Thyroid gland (tissue), 4 donors: Measurements from ENCODE around the gene HEG1. TPM values are rescaled to one million over a fixed set of nuclear protein-coding genes. Genes with fewer than 3 reads are reported as not detected.

Experiments
- DNase-seq, 2 donors: peaks; one replicate each; pipeline ENCODE4 v3.0.0-alpha.2; 2019
- H3K27ac ChIP-seq, 3 donors: fragments of 200-600 bp; sonication (generic); 1 replicate in 2 of 3; 2 replicates in 1 of 3; pipeline ENCODE4 v1.5.1; 2016 to 2019; ENCODE audit warnings: mild to moderate bottlenecking in 1 of 3, moderate library complexity in 1 of 3
- H3K27me3 ChIP-seq: fragments of 200-600 bp; sonication (generic); one replicate; pipeline ENCODE4 v1.5.1; 2019
- H3K36me3 ChIP-seq, 2 donors: fragments of 200-600 bp; sonication (generic); one replicate each; pipeline ENCODE4 v1.5.1; 2016 to 2019
- H3K4me1 ChIP-seq, 2 donors: fragments of 200-600 bp; sonication (generic); one replicate each; pipeline ENCODE4 v1.5.1; 2017 to 2019
- H3K4me3 ChIP-seq, 3 donors: fragments of 200-600 bp; sonication (generic); replicated peaks in 1 of 3; 1 replicate in 2 of 3; 2 replicates in 1 of 3; pipeline ENCODE4 v1.5.1; 2016; ENCODE audit warnings: mild to moderate bottlenecking in 1 of 3
- H3K9me3 ChIP-seq: fragments of 200-600 bp; sonication (generic); one replicate; pipeline ENCODE4 v1.5.1; 2017
- POLR2A ChIP-seq, 2 donors: fragments of 450-650 bp; IDR thresholded peaks; one replicate each; pipeline ENCODE4 v1.6.1; 2017; ENCODE audit warnings: antibody characterized with exemption in 2 of 2, mild to moderate bottlenecking in 2 of 2, moderate library complexity in 1 of 2
- WGBS, 2 donors: methylation state at CpG; one replicate each; pipeline ENCODE4 v1.1.5; 2017; 5-methylcytosine and 5-hydroxymethylcytosine counted together
- intact Hi-C: fragments of 100-400 bp; cut with DNase I; formaldehyde crosslinking; loops from one replicate; pipeline ENCODE4 v1.15.1; 2023
- total RNA-seq, 4 donors: library from RNA; depleted of rRNA; stranded (reverse); fragments of >200 nt; gene quantifications; one replicate each; pipeline ENCODE4 v1.2.3, GENCODE V29; 2016
- TF ChIP-seq, protein P1 (sequence below), 6 experiments: fragments of 200-600 bp in 3 of 6; fragments of 450-650 bp in 3 of 6; sonication (generic) in 3 of 6; IDR thresholded peaks; one replicate each; pipeline ENCODE4 v1.5.1; 2016 to 2019; ENCODE audit warnings: antibody characterized with exemption in 6 of 6, mild to moderate bottlenecking in 2 of 6, inconsistent platforms in 1 of 6, moderate library complexity in 1 of 6

HEG1 gene
- total RNA-seq, 4 donors from 2014 or later: 91.4 to 266 (median 199) TPM

DNA sequence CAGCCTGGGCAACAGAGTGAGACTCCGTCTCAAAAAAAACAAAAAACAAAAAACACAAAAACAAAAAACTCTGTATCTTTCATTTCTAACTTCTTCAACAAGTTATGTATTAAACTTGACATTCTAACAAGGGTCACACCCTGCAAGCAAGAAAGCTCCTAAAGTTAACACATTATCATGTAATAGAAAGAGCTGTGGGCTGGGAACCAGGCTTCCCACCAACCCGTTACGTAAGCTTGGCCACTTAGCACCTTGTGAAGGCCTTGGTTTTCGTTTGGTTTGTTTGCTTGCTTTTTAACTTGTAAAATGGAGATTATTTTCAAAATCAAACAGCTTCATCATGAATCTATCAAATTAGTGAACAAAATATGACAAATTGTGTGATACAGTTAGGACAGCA lies 47.0 kb downstream of the HEG1 start:
- no peak for DNase-seq
- 94 to 95% methylated on average over 4 of the region's 4 CpGs for WGBS, 2 donors
- no peaks in the 10 kb centered on the region for H3K27me3 ChIP-seq
- no peak overlapping the region for H3K4me3 ChIP-seq
- intact Hi-C loops: no loop called here
- H3K4me1 ChIP-seq: peaks cover 6 to 9% of the 10 kb centered on the region in 2 donors
- TF ChIP-seq, protein P1, sequence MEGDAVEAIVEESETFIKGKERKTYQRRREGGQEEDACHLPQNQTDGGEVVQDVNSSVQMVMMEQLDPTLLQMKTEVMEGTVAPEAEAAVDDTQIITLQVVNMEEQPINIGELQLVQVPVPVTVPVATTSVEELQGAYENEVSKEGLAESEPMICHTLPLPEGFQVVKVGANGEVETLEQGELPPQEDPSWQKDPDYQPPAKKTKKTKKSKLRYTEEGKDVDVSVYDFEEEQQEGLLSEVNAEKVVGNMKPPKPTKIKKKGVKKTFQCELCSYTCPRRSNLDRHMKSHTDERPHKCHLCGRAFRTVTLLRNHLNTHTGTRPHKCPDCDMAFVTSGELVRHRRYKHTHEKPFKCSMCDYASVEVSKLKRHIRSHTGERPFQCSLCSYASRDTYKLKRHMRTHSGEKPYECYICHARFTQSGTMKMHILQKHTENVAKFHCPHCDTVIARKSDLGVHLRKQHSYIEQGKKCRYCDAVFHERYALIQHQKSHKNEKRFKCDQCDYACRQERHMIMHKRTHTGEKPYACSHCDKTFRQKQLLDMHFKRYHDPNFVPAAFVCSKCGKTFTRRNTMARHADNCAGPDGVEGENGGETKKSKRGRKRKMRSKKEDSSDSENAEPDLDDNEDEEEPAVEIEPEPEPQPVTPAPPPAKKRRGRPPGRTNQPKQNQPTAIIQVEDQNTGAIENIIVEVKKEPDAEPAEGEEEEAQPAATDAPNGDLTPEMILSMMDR (IDR thresholded peaks at IDR 0.05): no peak
- no peak for TF ChIP-seq POLR2A (IDR thresholded peaks at IDR 0.05)
- no peak overlapping the region for H3K27ac ChIP-seq
- no peaks in the 10 kb centered on the region for H3K9me3 ChIP-seq
- H3K36me3 ChIP-seq: peaks cover 75 to 86% of the 10 kb centered on the region in 2 donors

DNA sequence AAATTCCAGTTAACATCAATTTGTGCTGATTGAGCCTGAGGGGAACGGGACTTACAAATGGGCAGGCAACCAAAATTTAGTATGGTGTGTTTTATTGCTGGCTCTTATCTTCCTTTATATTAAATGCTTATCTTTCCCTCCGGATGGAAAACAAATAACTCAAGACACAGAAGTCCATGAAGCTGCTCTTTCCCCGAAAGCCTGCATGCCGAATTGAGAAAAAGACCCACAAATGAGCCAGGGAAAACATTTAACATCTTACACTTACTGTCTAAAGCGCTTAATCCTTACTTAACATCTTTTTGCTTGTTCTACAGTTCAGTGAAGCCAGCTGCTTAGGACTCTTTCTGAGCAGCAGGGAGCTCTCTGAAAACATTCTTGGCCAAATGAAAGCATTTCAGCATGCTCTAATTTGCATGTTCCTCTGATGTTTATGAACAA lies 49.5 kb downstream of the HEG1 start:
- no peak for TF ChIP-seq POLR2A (IDR thresholded peaks at IDR 0.05)
- TF ChIP-seq, protein P1 (IDR thresholded peaks at IDR 0.05): no peak
- no peaks in the 10 kb centered on the region for H3K27me3 ChIP-seq
- peaks cover 20 to 34% of the 10 kb centered on the region in 2 donors for H3K4me1 ChIP-seq
- WGBS, 2 donors: 86 to 89% methylated on average over 5 of the region's 5 CpGs
- no peak for DNase-seq
- no peak overlapping the region for H3K4me3 ChIP-seq
- intact Hi-C loops: no loop called here
- H3K36me3 ChIP-seq: peaks cover 64 to 68% of the 10 kb centered on the region in 2 donors
- no peaks in the 10 kb centered on the region for H3K9me3 ChIP-seq
- peak overlapping the region in 1 of 3 donors; percentile 8 for H3K27ac ChIP-seq

DNA sequence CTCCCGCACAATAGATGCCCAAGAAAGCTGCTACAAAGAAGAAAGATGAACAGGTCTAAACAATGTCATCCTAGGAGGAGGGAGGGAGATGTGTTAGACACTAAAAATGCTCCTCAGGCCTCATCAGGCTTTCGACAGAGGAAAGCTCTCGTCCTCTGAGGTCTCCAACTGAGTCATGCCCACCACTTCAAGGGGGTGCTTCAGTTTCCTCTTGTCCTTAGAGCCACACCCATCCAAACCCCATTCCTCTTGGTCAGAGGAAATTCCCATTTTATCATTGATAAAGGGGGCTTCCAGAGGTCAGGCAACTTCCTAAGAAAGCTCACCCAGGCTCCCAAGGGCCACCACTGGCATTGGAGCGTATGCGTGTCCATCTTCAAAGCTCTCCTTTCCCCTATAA lies 50.1 kb downstream of the HEG1 start:
- intact Hi-C loops: no loop called here
- no peak for DNase-seq
- Histone ChIP-seq H3K4me3 (no peak overlapping the region), H3K9me3 (no peaks in the 10 kb centered on the region), H3K4me1 (peaks cover 20 to 40% of the 10 kb centered on the region in 2 donors), H3K36me3 (peaks cover 67 to 68% of the 10 kb centered on the region in 2 donors), H3K27ac (peak overlapping the region in 2 of 3 donors; percentile 7 to 8), H3K27me3 (no peaks in the 10 kb centered on the region)
- WGBS, 2 donors: 89 to 99% methylated on average over 5 of the region's 5 CpGs
- TF ChIP-seq POLR2A (IDR thresholded peaks at IDR 0.05): no peak

DNA sequence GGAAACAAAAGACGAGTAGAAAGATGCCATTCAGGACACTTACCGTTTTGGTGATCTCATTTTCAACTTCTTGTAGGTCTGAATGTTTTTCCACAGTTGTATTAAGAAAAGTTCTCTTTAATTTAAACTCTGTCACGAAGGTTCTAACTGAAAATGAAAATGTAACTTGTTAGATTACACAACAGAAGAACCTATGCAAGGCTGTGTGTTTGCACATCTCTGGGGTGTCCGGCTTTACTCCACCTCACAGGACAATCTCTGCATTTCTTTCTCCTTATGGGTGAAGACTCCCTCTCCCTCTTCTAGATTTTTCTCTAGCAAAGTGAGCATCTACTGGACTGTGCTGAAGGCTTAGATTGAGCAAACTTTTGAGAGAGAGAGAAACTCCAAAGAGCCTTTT lies 50.6 kb downstream of the HEG1 start:
- DNase-seq: no peak
- no peak overlapping the region for H3K4me3 ChIP-seq
- intact Hi-C loops: no loop called here
- 80 to 88% methylated on average over 4 of the region's 4 CpGs for WGBS, 2 donors
- H3K27me3 ChIP-seq: no peaks in the 10 kb centered on the region
- TF ChIP-seq, protein P1 (IDR thresholded peaks at IDR 0.05): no peak
- TF ChIP-seq POLR2A (IDR thresholded peaks at IDR 0.05): no peak
- peak overlapping the region in 2 of 3 donors; percentile 7 to 8 for H3K27ac ChIP-seq
- H3K36me3 ChIP-seq: peaks cover 64 to 69% of the 10 kb centered on the region in 2 donors
- peaks cover 23 to 44% of the 10 kb centered on the region in 2 donors for H3K4me1 ChIP-seq
- no peaks in the 10 kb centered on the region for H3K9me3 ChIP-seq

DNA sequence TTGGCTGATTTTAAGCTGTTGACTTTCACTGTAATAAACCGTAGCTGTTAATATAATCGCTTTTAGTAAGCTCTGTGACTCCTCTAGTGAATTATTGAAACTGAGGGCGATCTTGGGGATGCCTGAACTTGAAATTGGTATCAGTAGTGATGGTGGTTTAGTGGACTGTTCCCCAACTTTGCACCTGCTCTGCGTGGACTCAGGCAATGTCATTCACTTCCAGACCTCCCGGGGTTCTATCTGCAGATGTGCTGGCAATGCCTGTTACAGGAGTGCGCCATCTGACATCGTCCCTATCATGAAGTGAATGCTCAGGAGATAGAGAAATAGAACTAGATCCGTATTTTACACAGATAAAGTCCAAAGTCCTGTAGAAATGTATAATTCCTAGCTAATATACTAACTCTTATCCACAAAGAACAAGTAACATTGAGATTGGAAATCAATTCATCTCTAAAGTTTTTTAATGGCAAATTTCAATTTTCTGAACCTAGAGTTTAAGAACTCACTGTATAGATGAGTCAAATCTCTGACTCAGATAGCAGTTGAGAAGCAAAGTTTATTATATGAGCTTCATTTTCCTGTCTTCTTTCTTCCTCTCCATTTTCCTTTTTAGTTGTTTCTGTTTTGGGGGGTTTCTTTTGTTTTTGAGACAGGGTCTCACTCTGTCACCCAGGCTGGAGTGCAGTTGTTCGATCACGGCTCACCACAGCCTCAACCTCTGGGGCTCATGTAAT lies 51.8 kb downstream of the HEG1 start:
- Histone ChIP-seq H3K4me3 (no peak overlapping the region), H3K27me3 (no peaks in the 10 kb centered on the region), H3K36me3 (peaks cover 57% of the 10 kb centered on the region in 2 donors), H3K27ac (peak overlapping the region; percentile 9 to 90 (median 76)), H3K4me1 (peaks cover 35 to 56% of the 10 kb centered on the region in 2 donors), H3K9me3 (no peaks in the 10 kb centered on the region)
- DNase-seq: no peak
- 89 to 91% methylated on average over 10 of the region's 10 CpGs for WGBS, 2 donors
- intact Hi-C loops: no loop called here
- TF ChIP-seq, protein P1 (IDR thresholded peaks at IDR 0.05): no peak
- TF ChIP-seq POLR2A (IDR thresholded peaks at IDR 0.05): no peak
